HEK293 (cell line): Measurements from ENCODE around the gene CXCL17.
A peak's percentile ranks its signal among the peaks of the same experiment; 100 is the strongest.

Experiments used
- CTCF ChIA-PET: fragments of 350-600 bp; formaldehyde crosslinking; extraction: SDS; loops from one replicate; lab custom pipeline; 2021; ENCODE audit warnings: antibody characterized with exemption; lab: Yijun Ruan, JAX
- POLR2A ChIA-PET: fragments of 300-600 bp; formaldehyde crosslinking; extraction: SDS; loops from one replicate; lab custom pipeline; 2020; ENCODE audit warnings: antibody characterized with exemption, inconsistent platforms; lab: Yijun Ruan, JAX
- H3K27ac ChIP-seq: fragments of 200-500 bp; sonication (Bioruptor generic); 2 replicates; pipeline ENCODE4 v1.5.1; 2014; ENCODE audit warnings: low read depth, low read length, control low read depth, inconsistent platforms; ENCODE audit errors: extremely low read depth
- H3K36me3 ChIP-seq, 2 experiments: fragments of 200-500 bp in 1 of 2; sonication (Bioruptor generic) in 1 of 2; 1 replicate in 1 of 2; 2 replicates in 1 of 2; pipeline ENCODE4 v1.5.1; 2014 to 2017; ENCODE audit warnings: inconsistent platforms in 2 of 2, low read length in 2 of 2; ENCODE audit not compliant: control insufficient read depth in 2 of 2, insufficient read depth in 1 of 2
- H3K4me1 ChIP-seq: fragments of 200-500 bp; sonication (Bioruptor generic); 2 replicates; pipeline ENCODE4 v1.5.1; 2014; ENCODE audit warnings: mild to moderate bottlenecking, low read length, inconsistent platforms; ENCODE audit not compliant: control insufficient read depth, insufficient read depth
- H3K4me3 ChIP-seq: 2 replicates; pipeline ENCODE4 v1.5.1; 2011; ENCODE audit warnings: low read depth, mild to moderate bottlenecking, control low read depth, low read length, moderate library complexity
- H3K9me3 ChIP-seq: fragments of 200-500 bp; sonication (Bioruptor generic); 2 replicates; pipeline ENCODE4 v1.5.1; 2014; ENCODE audit warnings: low read depth, low read length, inconsistent platforms; ENCODE audit not compliant: control insufficient read depth, insufficient read depth
- EGR2 ChIP-seq: fragments of 450-650 bp; formaldehyde crosslinking; IDR thresholded peaks from 2 replicates; pipeline ENCODE4 v1.5.1; 2016; ENCODE audit warnings: low read depth, missing biosample characterization, missing genetic modification characterization
- KLF1 ChIP-seq: fragments of 450-650 bp; formaldehyde crosslinking; IDR thresholded peaks from 2 replicates; pipeline ENCODE4 v1.5.1; 2016; ENCODE audit warnings: missing biosample characterization, missing genetic modification characterization
- KLF8 ChIP-seq: fragments of 450-650 bp; formaldehyde crosslinking; IDR thresholded peaks from 2 replicates; pipeline ENCODE4 v1.5.1; 2016; ENCODE audit warnings: missing biosample characterization, missing genetic modification characterization
- SALL2 ChIP-seq: fragments of 450-650 bp; formaldehyde crosslinking; IDR thresholded peaks from 2 replicates; pipeline ENCODE4 v1.5.0; 2017; ENCODE audit warnings: missing biosample characterization, mild to moderate bottlenecking, missing genetic modification characterization, borderline replicate concordance
- TCF7L2 ChIP-seq: IDR thresholded peaks from 2 replicates; pipeline ENCODE4 v1.6.1; 2011; ENCODE audit warnings: low read depth, mild to moderate bottlenecking, inconsistent platforms, low read length, moderate library complexity, borderline replicate concordance
- WT1 ChIP-seq: fragments of 450-650 bp; formaldehyde crosslinking; IDR thresholded peaks from 2 replicates; pipeline ENCODE4 v1.5.1; 2016; ENCODE audit warnings: missing biosample characterization, missing genetic modification characterization
- ZBTB17 ChIP-seq: fragments of 450-650 bp; formaldehyde crosslinking; IDR thresholded peaks from 2 replicates; pipeline ENCODE4 v1.5.1; 2016; ENCODE audit warnings: missing biosample characterization, missing genetic modification characterization
- ZNF114 ChIP-seq: fragments of 450-650 bp; formaldehyde crosslinking; IDR thresholded peaks from 2 replicates; pipeline ENCODE4 v1.5.0; 2017; ENCODE audit warnings: missing biosample characterization, missing genetic modification characterization
- ZNF544 ChIP-seq: fragments of 450-650 bp; formaldehyde crosslinking; IDR thresholded peaks from 2 replicates; pipeline ENCODE4 v1.5.0; 2017; ENCODE audit warnings: missing biosample characterization, missing genetic modification characterization
- ZNF623 ChIP-seq: fragments of 450-650 bp; formaldehyde crosslinking; IDR thresholded peaks from 2 replicates; pipeline ENCODE4 v1.5.1; 2016; ENCODE audit warnings: missing biosample characterization, missing genetic modification characterization
- ZNF624 ChIP-seq: fragments of 450-650 bp; formaldehyde crosslinking; IDR thresholded peaks from 2 replicates; pipeline ENCODE4 v1.5.1; 2017; ENCODE audit warnings: missing biosample characterization, missing genetic modification characterization
- ZNF707 ChIP-seq: fragments of 450-650 bp; formaldehyde crosslinking; IDR thresholded peaks from 2 replicates; pipeline ENCODE4 v1.5.1; 2016; ENCODE audit warnings: missing biosample characterization, missing genetic modification characterization
- TF ChIP-seq, protein P1 (sequence below): fragments of 450-650 bp; formaldehyde crosslinking; IDR thresholded peaks from 2 replicates; pipeline ENCODE4 v1.5.1; 2016; ENCODE audit warnings: missing biosample characterization, missing genetic modification characterization
- TF ChIP-seq, protein P2 (sequence below): fragments of 450-650 bp; formaldehyde crosslinking; IDR thresholded peaks from 2 replicates; pipeline ENCODE4 v1.5.1; 2016; ENCODE audit warnings: missing biosample characterization, missing genetic modification characterization
- TF ChIP-seq, protein P3 (sequence below): fragments of 450-650 bp; formaldehyde crosslinking; IDR thresholded peaks from 2 replicates; pipeline ENCODE4 v1.5.1; 2016; ENCODE audit warnings: missing biosample characterization, missing genetic modification characterization

Gene CXCL17

DNA sequence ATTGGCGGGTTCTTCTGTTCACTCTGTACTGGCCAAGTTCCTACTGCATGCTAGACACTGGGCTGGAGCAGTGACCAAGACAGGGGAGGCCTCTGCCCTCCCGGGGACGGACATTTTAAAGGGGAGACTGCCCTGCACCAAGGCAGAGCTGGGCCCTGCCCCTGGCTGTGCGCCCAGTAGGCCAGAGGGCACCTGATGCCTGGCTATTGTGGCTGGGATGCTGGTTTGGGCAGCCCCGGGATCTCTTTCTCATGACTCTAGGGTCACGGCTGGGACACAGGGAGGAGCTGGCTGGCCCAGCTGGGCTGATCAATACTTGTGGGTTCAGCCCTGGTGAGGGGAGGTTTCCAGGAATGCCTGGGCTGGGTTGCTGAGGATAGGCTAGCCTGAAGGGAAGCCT lies 33.3 kb downstream of the CXCL17 start:
- no peaks in the 10 kb centered on the region for H3K9me3 ChIP-seq
- TF ChIP-seq, protein P1, sequence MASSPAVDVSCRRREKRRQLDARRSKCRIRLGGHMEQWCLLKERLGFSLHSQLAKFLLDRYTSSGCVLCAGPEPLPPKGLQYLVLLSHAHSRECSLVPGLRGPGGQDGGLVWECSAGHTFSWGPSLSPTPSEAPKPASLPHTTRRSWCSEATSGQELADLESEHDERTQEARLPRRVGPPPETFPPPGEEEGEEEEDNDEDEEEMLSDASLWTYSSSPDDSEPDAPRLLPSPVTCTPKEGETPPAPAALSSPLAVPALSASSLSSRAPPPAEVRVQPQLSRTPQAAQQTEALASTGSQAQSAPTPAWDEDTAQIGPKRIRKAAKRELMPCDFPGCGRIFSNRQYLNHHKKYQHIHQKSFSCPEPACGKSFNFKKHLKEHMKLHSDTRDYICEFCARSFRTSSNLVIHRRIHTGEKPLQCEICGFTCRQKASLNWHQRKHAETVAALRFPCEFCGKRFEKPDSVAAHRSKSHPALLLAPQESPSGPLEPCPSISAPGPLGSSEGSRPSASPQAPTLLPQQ, result peak; percentile 41; the same call in 1 of the 2 replicates
- TF ChIP-seq ZBTB17 (tag by site-specific recombination), result no peak
- H3K4me3 ChIP-seq, result no peak overlapping the region
- ChIA-PET CTCF (interaction anchor here (0.6 to 3.1 kb wide), 5 partner anchors 9 to 303 kb away, joined by 3 to 12 read pairs (median 3); no protein-coding TSS in a partner anchor), POLR2A (interaction anchor here (1.7 to 2.3 kb wide), 2 partner anchors 10 to 12 kb away, joined by 4 to 15 read pairs; no protein-coding TSS in a partner anchor)
- peaks cover 8% of the 10 kb centered on the region for H3K4me1 ChIP-seq
- peaks cover 0 to 4% of the 10 kb centered on the region in 2 experiments; a peak in 1 of 3 replicates for H3K36me3 ChIP-seq
- H3K27ac ChIP-seq, result no peak overlapping the region

DNA sequence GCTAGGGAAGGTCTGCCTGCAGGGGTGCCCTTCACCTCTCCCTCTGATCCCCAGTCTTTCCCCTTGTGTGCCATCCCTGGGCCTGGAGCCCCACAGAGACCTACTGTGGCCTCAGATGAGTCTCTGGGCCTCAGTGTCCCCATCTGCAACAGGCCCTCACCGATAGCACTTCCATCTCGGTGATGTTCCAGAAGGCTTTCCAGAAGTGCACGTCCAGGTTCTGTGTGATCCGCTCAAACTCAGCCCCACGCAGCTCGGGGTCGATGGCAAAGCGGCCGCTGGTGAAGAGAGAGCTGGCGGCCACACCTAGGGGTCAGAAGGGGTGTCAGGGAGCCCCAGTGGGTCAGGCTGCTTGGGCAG lies 35.0 kb downstream of the CXCL17 start:
- H3K27ac ChIP-seq, result no peak overlapping the region
- TF ChIP-seq TCF7L2 (no peak), ZNF624 (tag by site-specific recombination) (no peak), KLF8 (tag by site-specific recombination) (no peak)
- TF ChIP-seq, all 188 proteins: peak for 0
- Histone ChIP-seq H3K4me3 (no peak overlapping the region), H3K4me1 (peaks cover 8% of the 10 kb centered on the region), H3K36me3 (peaks cover 0 to 4% of the 10 kb centered on the region in 2 experiments; a peak in 1 of 3 replicates), H3K9me3 (no peaks in the 10 kb centered on the region)
- POLR2A ChIA-PET, result interaction anchor here (0.9 to 2.3 kb wide), 3 partner anchors 11 to 28 kb away, joined by 3 to 15 read pairs (median 3); no protein-coding TSS in a partner anchor
- CTCF ChIA-PET, result interaction anchor here (1.2 to 1.5 kb wide), 2 partner anchors 13 to 32 kb away, joined by 3 to 5 read pairs; no protein-coding TSS in a partner anchor

DNA sequence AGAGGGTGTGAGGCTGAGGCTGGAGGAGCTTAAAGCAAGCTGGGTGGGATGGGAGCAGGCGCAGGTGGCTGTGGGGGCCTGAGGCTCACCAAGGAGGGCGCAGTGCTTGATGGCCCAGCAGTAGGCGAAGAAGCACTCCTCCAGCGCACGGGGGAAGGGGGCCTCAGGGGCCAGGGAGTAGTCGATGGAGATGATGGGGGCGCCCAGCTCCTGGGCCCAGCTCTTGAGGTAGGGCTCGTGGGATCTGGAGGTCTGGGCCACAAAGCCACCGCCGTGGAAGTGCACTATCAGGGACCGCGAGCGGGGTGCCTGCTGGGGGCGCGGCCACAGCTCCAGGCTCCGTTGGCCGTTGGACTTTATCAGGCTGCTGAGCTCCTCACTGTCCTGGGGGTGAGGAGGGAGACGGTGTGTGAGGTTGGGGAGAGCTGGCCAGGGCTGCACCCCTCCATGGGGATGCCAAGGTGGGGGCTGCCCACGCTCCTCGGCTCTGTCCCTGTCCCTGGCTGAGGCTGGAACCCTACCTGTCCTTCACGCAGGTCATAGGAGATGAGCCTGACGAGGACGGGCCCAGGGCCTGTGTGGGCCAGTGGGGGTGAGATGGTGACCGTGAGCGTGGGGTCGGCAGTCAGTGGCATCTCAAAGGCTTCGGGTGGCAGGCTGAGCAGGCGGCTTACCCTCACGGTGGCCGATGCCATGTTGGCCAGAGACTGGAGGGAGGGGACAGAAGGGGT lies 35.5 kb downstream of the CXCL17 start:
- ChIA-PET POLR2A (interaction anchor here (0.6 to 2.1 kb wide), 4 partner anchors 10 to 49 kb away, joined by 3 to 19 read pairs (median 4); no protein-coding TSS in a partner anchor), CTCF (interaction anchor here (0.8 to 1.5 kb wide), 4 partner anchors 10 to 43 kb away, joined by 3 to 5 read pairs (median 3); no protein-coding TSS in a partner anchor)
- Histone ChIP-seq H3K9me3 (no peaks in the 10 kb centered on the region), H3K36me3 (peaks cover 0 to 4% of the 10 kb centered on the region in 2 experiments; a peak in 1 of 3 replicates), H3K27ac (0 out of 2 replicates have a peak overlapping the region, but pooled peaks have one; percentile 9), H3K4me1 (peaks cover 5% of the 10 kb centered on the region), H3K4me3 (no peak overlapping the region)
- peak; percentile 63 for TF ChIP-seq EGR2
- TF ChIP-seq ZNF623 (tag by site-specific recombination), result no peak
- TF ChIP-seq SALL2, result no peak
- no peak for TF ChIP-seq ZNF114 (tag by site-specific recombination)
- 0 out of 2 replicates have a peak, but pooled peaks have one; percentile 13 for TF ChIP-seq ZNF707 (tag by site-specific recombination)
- TF ChIP-seq ZNF544 (tag by site-specific recombination), result no peak
- TF ChIP-seq, protein P2, sequence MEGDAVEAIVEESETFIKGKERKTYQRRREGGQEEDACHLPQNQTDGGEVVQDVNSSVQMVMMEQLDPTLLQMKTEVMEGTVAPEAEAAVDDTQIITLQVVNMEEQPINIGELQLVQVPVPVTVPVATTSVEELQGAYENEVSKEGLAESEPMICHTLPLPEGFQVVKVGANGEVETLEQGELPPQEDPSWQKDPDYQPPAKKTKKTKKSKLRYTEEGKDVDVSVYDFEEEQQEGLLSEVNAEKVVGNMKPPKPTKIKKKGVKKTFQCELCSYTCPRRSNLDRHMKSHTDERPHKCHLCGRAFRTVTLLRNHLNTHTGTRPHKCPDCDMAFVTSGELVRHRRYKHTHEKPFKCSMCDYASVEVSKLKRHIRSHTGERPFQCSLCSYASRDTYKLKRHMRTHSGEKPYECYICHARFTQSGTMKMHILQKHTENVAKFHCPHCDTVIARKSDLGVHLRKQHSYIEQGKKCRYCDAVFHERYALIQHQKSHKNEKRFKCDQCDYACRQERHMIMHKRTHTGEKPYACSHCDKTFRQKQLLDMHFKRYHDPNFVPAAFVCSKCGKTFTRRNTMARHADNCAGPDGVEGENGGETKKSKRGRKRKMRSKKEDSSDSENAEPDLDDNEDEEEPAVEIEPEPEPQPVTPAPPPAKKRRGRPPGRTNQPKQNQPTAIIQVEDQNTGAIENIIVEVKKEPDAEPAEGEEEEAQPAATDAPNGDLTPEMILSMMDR, result no peak
- no peak for TF ChIP-seq WT1 (tag by site-specific recombination)
- no peak for TF ChIP-seq KLF1 (tag by site-specific recombination)
- TF ChIP-seq, protein P3, sequence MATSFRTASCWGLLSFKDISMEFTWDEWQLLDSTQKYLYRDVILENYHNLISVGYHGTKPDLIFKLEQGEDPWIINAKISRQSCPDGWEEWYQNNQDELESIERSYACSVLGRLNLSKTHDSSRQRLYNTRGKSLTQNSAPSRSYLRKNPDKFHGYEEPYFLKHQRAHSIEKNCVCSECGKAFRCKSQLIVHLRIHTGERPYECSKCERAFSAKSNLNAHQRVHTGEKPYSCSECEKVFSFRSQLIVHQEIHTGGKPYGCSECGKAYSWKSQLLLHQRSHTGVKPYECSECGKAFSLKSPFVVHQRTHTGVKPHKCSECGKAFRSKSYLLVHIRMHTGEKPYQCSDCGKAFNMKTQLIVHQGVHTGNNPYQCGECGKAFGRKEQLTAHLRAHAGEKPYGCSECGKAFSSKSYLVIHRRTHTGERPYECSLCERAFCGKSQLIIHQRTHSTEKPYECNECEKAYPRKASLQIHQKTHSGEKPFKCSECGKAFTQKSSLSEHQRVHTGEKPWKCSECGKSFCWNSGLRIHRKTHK (tag by site-specific recombination), result no peak
